GM18526 (cell line): ENCODE measurements around the gene VRTN.

Source experiments
- POLR2A ChIP-seq: IDR thresholded peaks from 3 replicates; pipeline ENCODE4 v1.6.1; 2011; ENCODE audit not compliant: insufficient read length; ENCODE audit errors: extremely low read depth

VRTN gene

GRCh38 chr14:74346341-74346740, 1.9 kb upstream of the VRTN start:
- no peak for TF ChIP-seq POLR2A

GRCh38 chr14:74347097-74347794, 1.0 kb upstream of the VRTN start:
- TF ChIP-seq POLR2A: no peak

DNA sequence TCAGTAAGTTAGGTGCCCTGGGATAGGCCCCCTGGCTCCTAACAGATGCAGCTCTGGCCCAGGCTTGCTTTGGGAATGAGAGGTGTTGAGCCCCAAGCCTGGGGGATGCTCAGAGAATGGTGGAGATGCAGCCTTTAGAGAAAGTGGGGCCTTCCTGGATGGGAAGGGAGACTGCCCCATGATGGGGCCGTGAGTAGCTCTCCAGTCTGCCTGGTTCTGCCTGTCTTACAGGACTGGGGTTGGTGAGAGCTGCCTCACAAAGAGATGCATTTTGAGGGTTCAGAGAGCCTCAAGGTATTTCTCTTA, 523 bp upstream of the VRTN start:
- no peak for TF ChIP-seq POLR2A

- no peak for TF ChIP-seq POLR2A
Measured at GRCh38 chr14:74348735-74349463, 628 bp downstream of the VRTN start.

DNA sequence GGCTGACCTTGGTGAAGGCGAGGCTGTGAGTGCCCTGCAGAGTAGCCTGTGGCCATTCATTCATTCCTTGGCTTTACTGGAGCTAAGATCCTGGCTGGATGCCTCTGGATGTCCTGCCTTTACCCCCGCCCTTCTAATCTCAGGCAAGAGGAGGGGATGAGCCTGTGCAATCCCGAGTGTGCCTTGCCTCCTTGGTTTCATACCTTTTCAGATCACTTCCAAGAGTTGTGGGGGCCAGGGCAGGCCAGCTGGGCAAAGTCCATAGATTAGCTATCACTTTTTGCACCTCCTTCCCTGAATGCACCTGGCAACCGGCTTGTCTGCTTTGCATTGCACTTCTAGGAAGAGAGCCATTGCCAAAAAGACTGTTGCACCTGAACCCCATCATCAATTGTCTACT, 1.5 kb downstream of the VRTN start:
- no peak for TF ChIP-seq POLR2A

GRCh38 chr14:74350211-74350927, 2.1 kb downstream of the VRTN start:
- TF ChIP-seq POLR2A: no peak

DNA sequence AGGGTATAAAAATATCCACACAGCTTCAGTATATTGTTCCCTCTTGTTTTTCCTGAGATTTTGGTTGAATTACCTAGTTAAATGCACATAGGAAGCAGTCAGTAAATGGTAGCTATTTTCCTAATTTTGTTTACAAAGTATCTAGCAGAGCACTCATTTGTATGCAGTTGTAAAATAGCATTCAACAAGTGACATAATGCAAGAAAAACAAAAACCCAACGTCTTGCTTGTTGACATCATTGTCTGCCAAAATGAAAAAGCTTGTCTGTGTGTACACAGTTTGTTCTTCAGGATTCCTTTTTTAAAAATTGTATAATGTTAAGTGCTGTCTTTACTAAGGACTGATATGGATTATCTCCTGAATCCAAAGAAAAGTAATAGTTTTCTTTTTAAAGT, 2.7 kb downstream of the VRTN start:
- no peak for TF ChIP-seq POLR2A

- TF ChIP-seq POLR2A: no peak
Measured at GRCh38 chr14:74356892-74357575, 8.8 kb downstream of the VRTN start.

GRCh38 chr14:74357585-74357984, 9.3 kb downstream of the VRTN start:
- no peak for TF ChIP-seq POLR2A

DNA sequence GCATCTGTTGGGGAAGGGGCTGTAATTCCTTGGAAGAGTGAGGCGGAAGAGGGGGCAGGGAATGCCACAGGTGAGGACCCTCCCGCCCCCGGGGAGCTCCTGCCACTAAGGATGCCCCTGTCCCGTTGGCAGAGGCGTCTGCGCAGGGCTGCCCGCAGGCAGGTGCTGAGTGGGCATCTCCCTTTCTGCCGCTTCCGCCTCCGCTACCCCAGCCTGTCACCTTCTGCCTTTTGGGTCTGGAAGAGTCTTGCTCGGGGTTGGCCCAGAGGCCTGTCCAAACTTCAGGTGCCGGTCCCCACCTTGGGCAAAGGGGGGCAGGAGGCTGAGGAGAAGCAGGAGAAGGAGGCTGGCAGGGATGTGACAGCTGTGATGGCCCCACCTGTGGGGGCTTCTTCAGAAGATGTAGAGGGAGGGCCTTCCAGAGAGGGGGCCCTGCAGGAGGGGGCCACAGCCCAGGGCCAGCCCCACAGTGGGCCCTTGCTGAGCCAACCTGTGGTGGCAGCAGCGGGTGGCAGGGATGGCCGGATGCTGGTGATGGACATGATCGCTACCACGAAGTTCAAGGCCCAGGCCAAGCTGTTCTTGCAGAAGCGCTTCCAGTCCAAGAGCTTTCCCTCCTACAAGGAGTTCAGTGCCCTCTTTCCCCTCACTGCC, 10.0 kb downstream of the VRTN start:
- TF ChIP-seq POLR2A: no peak

- no peak for TF ChIP-seq POLR2A
Measured at GRCh38 chr14:74360163-74360562, 11.9 kb downstream of the VRTN start.

- TF ChIP-seq POLR2A: no peak
Measured at GRCh38 chr14:74362361-74362915, 14.2 kb downstream of the VRTN start.

DNA sequence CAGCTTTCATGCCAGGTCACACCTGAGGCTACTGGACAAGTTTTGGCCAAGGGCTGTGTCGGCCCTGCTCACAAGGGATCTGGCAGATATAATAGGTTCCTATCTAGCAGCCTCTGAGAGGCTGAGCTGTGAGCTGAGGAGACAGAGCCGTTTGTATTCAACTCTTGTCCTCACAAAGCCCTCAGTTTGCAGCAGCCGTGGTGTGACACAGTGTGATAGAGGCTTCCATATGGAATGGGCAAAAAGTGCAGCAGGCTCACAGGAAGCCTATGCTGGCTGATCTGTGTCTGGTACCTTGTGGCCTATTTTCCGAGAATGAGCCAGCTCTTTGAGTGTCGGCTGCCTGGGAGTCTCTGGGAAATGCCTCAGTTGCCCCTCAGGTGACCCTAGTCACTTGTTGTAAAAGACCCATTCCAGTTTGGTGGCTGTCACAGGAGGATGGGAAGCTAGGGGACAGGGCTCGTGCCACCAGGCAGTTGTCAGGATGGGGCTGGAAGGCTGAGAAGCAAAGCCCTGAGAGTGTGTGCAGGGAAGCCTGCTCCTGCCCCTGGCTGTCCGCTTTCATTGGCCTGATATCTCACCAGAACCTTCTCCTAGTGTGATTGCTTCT, 16.1 kb downstream of the VRTN start:
- no peak for TF ChIP-seq POLR2A

DNA sequence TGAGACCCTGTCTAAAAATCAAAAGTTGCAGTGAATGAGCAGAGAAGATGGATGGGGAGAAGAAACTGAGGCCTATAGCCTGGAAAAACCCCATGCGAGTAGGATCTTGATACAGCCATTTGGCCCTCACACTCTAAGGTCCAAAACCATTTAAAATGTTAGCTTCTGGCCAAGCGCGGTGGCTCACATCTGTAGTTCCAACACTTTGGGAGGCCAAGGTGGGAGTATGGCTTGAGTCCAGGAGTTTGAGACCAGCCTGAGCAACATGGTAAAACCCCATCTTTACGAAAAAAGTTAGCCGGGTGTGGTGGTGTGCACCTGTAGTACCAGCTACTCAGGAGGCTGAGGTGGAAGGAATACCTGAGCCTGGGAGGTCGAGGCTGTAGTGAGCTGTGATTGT, 19.8 kb downstream of the VRTN start:
- TF ChIP-seq POLR2A: no peak

DNA sequence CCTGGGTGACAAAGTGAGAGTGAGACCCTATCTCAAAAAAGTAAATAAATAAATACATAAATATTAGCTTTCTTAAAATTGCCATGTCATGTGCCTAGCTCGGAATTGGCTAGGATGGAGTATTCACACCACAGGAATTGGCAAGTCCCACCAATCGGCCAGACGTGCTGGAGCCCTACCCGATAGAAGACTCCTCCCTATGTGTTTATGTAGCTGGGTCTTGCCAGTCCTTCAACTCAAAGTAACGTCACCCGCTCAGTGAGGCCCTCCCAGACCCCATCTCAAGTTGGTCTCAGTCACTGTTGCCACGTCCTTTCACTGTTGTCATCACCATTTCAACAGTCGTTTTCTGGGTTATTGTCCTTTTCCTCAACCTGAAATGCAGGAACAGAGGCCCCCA, 20.2 kb downstream of the VRTN start:
- TF ChIP-seq POLR2A: no peak
